GM23338 (cell line): ENCODE measurements around the gene CD247. TPM values are rescaled to one million over a fixed set of nuclear protein-coding genes. Genes with fewer than 3 reads are reported as not detected.
A peak's percentile ranks its signal among the peaks of the same experiment; 100 is the strongest.

ENCODE experiments used
- ATAC-seq: fragments of 200-7000 bp; cut with Tn5 transposase; 3 replicates; pipeline ENCODE4 v1.9.1; 2020
- DNase-seq: peaks from one replicate; pipeline ENCODE4 v3.0.0-alpha.2; 2015; ENCODE audit warnings: low spot score
- H2AFZ ChIP-seq: fragments of 200-600 bp; sonication (generic); 2 replicates; pipeline ENCODE4 v1.8.0; 2016; ENCODE audit warnings: antibody characterized with exemption, mild to moderate bottlenecking, moderate library complexity
- H3F3A ChIP-seq: fragments of 200-600 bp; sonication (generic); replicated peaks from 2 replicates; pipeline ENCODE4 v1.8.0; 2017; ENCODE audit warnings: antibody characterized with exemption, mixed run types, low read depth
- H3K27ac ChIP-seq: fragments of 200-600 bp; sonication (generic); 2 replicates; pipeline ENCODE4 v1.6.1; 2016; ENCODE audit warnings: low read depth
- H3K27me3 ChIP-seq: fragments of 200-600 bp; sonication (generic); 2 replicates; pipeline ENCODE4 v1.8.0; 2016; ENCODE audit warnings: mild to moderate bottlenecking, mixed run types, moderate library complexity; ENCODE audit not compliant: insufficient read depth
- H3K36me3 ChIP-seq: fragments of 200-600 bp; sonication (generic); 2 replicates; pipeline ENCODE4 v1.8.0; 2016; ENCODE audit warnings: mild to moderate bottlenecking; ENCODE audit not compliant: insufficient read depth
- H3K4me1 ChIP-seq: fragments of 200-600 bp; sonication (generic); 2 replicates; pipeline ENCODE4 v1.8.0; 2016; ENCODE audit warnings: mild to moderate bottlenecking, moderate library complexity; ENCODE audit not compliant: insufficient read depth
- H3K4me2 ChIP-seq: fragments of 200-600 bp; sonication (generic); 2 replicates; pipeline ENCODE4 v1.7.1; 2017; ENCODE audit warnings: mixed run types
- H3K4me3 ChIP-seq: fragments of 200-600 bp; sonication (generic); 2 replicates; pipeline ENCODE4 v1.6.1; 2016; ENCODE audit warnings: mixed run types
- H3K79me2 ChIP-seq: fragments of 200-600 bp; sonication (generic); replicated peaks from 2 replicates; pipeline ENCODE4 v1.8.0; 2017; ENCODE audit warnings: mild to moderate bottlenecking; ENCODE audit not compliant: insufficient read depth
- H3K9me2 ChIP-seq: fragments of 200-600 bp; sonication (generic); 2 replicates; pipeline ENCODE4 v1.8.0; 2017; ENCODE audit not compliant: insufficient read depth
- H4K20me1 ChIP-seq: fragments of 200-600 bp; sonication (generic); replicated peaks from 2 replicates; pipeline ENCODE4 v1.8.0; 2017; ENCODE audit warnings: mild to moderate bottlenecking; ENCODE audit not compliant: insufficient read depth
- H3K27ac Mint-ChIP-seq: 2 replicates; pipeline ENCODE4 v1.8.0; 2020; ENCODE audit warnings: inconsistent platforms, mild to moderate bottlenecking, moderate library complexity, mixed read lengths
- H3K27me3 Mint-ChIP-seq: 3 replicates; pipeline ENCODE4 v1.8.0; 2022; ENCODE audit warnings: low read depth, mild to moderate bottlenecking, moderate library complexity, mixed read lengths, inconsistent platforms; ENCODE audit not compliant: insufficient read depth, poor library complexity
- H3K36me3 Mint-ChIP-seq: 3 replicates; pipeline ENCODE4 v1.8.0; 2021; ENCODE audit warnings: low read depth, mild to moderate bottlenecking, inconsistent platforms, moderate library complexity, mixed read lengths
- H3K4me1 Mint-ChIP-seq: 3 replicates; pipeline ENCODE4 v1.8.0; 2020; ENCODE audit warnings: mild to moderate bottlenecking, inconsistent platforms, mixed read lengths
- H3K4me3 Mint-ChIP-seq: 3 replicates; pipeline ENCODE4 v1.8.0; 2021; ENCODE audit warnings: moderate library complexity, mild to moderate bottlenecking, inconsistent platforms, mixed read lengths
- H3K9me3 Mint-ChIP-seq: 3 replicates; pipeline ENCODE4 v1.8.0; 2020; ENCODE audit warnings: moderate library complexity, mild to moderate bottlenecking, inconsistent platforms, mixed read lengths
- CREB1 ChIP-seq: fragments of 250-450 bp; sonication (Bioruptor Pico); IDR thresholded peaks from 2 replicates; pipeline ENCODE4 v1.5.0; 2020; ENCODE audit warnings: low read depth, mild to moderate bottlenecking, moderate library complexity
- ETS1 ChIP-seq: IDR thresholded peaks from 2 replicates; pipeline ENCODE4 v1.6.1; 2016; ENCODE audit warnings: antibody characterized with exemption
- EZH2 ChIP-seq: fragments of 200-600 bp; sonication (generic); IDR thresholded peaks from one replicate; pipeline ENCODE4 v1.8.0; 2017; ENCODE audit warnings: antibody characterized with exemption, mild to moderate bottlenecking, low read depth; ENCODE audit not compliant: unreplicated experiment
- EZH2phosphoT487 ChIP-seq: fragments of 200-600 bp; sonication (generic); IDR thresholded peaks from one replicate; pipeline ENCODE4 v1.8.1; 2018; ENCODE audit warnings: antibody characterized with exemption; ENCODE audit not compliant: unreplicated experiment
- JUNB ChIP-seq: IDR thresholded peaks from one replicate; pipeline ENCODE4 v1.6.1; 2016; ENCODE audit warnings: antibody characterized with exemption; ENCODE audit not compliant: unreplicated experiment
- POLR2AphosphoS5 ChIP-seq: IDR thresholded peaks from 2 replicates; pipeline ENCODE4 v1.6.1; 2016; ENCODE audit warnings: antibody characterized with exemption, low read depth
- REST ChIP-seq: IDR thresholded peaks from one replicate; pipeline ENCODE4 v1.6.1; 2018; ENCODE audit warnings: antibody characterized with exemption; ENCODE audit not compliant: unreplicated experiment
- STAT1 ChIP-seq: IDR thresholded peaks from one replicate; pipeline ENCODE4 v1.6.1; 2016; ENCODE audit warnings: antibody characterized with exemption; ENCODE audit not compliant: unreplicated experiment
- ZNF114 ChIP-seq: fragments of 250-450 bp; sonication (Bioruptor Pico); IDR thresholded peaks from 2 replicates; pipeline ENCODE4 v1.5.0; 2020; ENCODE audit warnings: mild to moderate bottlenecking, moderate library complexity
- ZNF331 ChIP-seq: fragments of 250-450 bp; sonication (Bioruptor Pico); IDR thresholded peaks from 2 replicates; pipeline ENCODE4 v1.5.0; 2020; ENCODE audit warnings: low read depth, mild to moderate bottlenecking, moderate library complexity
- ZNF462 ChIP-seq: fragments of 250-450 bp; sonication (Bioruptor Pico); IDR thresholded peaks from 2 replicates; pipeline ENCODE4 v1.5.0; 2020; ENCODE audit warnings: mild to moderate bottlenecking, moderate library complexity
- polyA plus RNA-seq: library from polyadenylated mRNA; unstranded; fragments of >200 nt; fragmentation: Nextera tagmentation; extraction: Ambion mirVana; gene quantifications from 2 replicates; pipeline ENCODE4 v1.2.1, GENCODE V29; 2016
- total RNA-seq: library from RNA; depleted of rRNA; stranded (reverse); fragments of >200 nt; shearing (Covaris generic); gene quantifications from 2 replicates; pipeline ENCODE4 v1.2.3, GENCODE V29; 2014

CD247 gene
- total and polyA plus RNA-seq, 2 experiments from 2014 or later, result 1.2 to 1.4 TPM

GRCh38 chr1:167469280-167469965 lies 48.9 kb downstream of the CD247 start (continued):
- no peak for TF ChIP-seq ZNF462 (CRISPR knock-in tag)

GRCh38 chr1:167467752-167468151 lies 50.6 kb downstream of the CD247 start:
- H3K9me3 Mint-ChIP-seq, result no peaks in the 10 kb centered on the region
- Histone ChIP-seq H3K4me3 (no peak overlapping the region), H3K4me2 (peak overlapping the region; percentile 58), H3K79me2 (no peaks in the 10 kb centered on the region), H3K36me3 (no peaks in the 10 kb centered on the region), H4K20me1 (no peaks in the 10 kb centered on the region), H3K9me2 (no peaks in the 10 kb centered on the region), H3F3A (no peaks in the 10 kb centered on the region), H3K27ac (no peak overlapping the region), H3K27me3 (no peaks in the 10 kb centered on the region), H3K4me1 (peaks cover 12% of the 10 kb centered on the region), H2AFZ (peak overlapping the region; percentile 80)
- H3K36me3 Mint-ChIP-seq, result no peaks in the 10 kb centered on the region
- H3K27ac Mint-ChIP-seq, result no peak overlapping the region
- ATAC-seq (peak; percentile 18; the same call in 2 of the 3 replicates), DNase-seq (no peak)
- H3K27me3 Mint-ChIP-seq, result peaks cover 3% of the 10 kb centered on the region
- peaks cover 35% of the 10 kb centered on the region for H3K4me1 Mint-ChIP-seq
- H3K4me3 Mint-ChIP-seq, result no peak overlapping the region
- TF ChIP-seq ZNF331 (CRISPR knock-in tag) (no peak), EZH2phosphoT487 (no peak), ZNF114 (CRISPR knock-in tag) (no peak), STAT1 (no peak), REST (no peak), POLR2AphosphoS5 (no peak), ETS1 (no peak), JUNB (no peak), CREB1 (CRISPR knock-in tag) (no peak), EZH2 (no peak)
